ENCODE measurements around the gene ATOX1. TPM values are rescaled to one million over a fixed set of nuclear protein-coding genes. Genes with fewer than 3 reads are reported as not detected.

ATOX1 gene
- total RNA-seq, 2 experiments from 2014 or later: 58.2 to 92.5 TPM

DNA sequence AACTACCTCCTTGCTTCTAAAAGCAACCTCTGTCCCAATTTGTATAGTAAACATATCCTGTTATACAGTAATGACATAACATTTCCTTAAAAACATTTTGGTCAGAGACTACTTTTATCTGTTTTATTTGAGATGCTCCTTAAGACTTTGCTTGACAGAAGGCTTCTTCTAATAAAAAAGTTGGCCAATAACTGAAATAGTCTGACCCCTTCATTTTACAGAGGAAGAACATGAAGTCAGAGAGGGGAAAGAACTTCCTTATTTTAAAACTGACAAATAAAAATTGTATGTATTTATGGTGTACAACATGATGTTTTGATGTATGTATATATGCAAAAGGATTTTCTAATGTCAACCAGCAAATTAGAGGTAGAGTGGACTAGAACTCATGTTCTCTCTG is 35.9 kb downstream of the ATOX1 start:
- Histone ChIP-seq H3K9me3 (ENCODE audit: low read length) (no peaks in the 10 kb centered on the region), H3K79me2 (ENCODE audit: insufficient read depth, low read depth, low read length) (no peaks in the 10 kb centered on the region), H3K27ac (ENCODE audit: low read depth, low read length, poor library complexity, severe bottlenecking) (no peak overlapping the region), H3K4me2 (ENCODE audit: low read length) (no peak overlapping the region), H3K4me3 (ENCODE audit: low read depth, low read length, poor library complexity, severe bottlenecking) (no peak overlapping the region), H2AFZ (ENCODE audit: low read length) (no peak overlapping the region), H4K20me1 (ENCODE audit: insufficient read depth, low read length) (no peaks in the 10 kb centered on the region), H3K9me2 (ENCODE audit: insufficient read depth, low read length) (no peaks in the 10 kb centered on the region), H3K4me1 (ENCODE audit: insufficient read depth, low read length, poor library complexity, severe bottlenecking) (no peaks in the 10 kb centered on the region), H3K36me3 (ENCODE audit: insufficient read depth, low read length) (no peaks in the 10 kb centered on the region)
- POLR2A ChIA-PET: interaction anchor here (0.6 to 0.7 kb wide), 2 partner anchors 35 to 96 kb away, joined by 3 read pairs; no protein-coding TSS in a partner anchor
- CTCF ChIA-PET (ENCODE audit: unreplicated experiment): interaction anchor here (0.6 kb wide), 1 partner anchor 18 kb away, joined by 4 read pairs; no protein-coding TSS in a partner anchor
- no TSS peak for BruUV-seq (replicated peaks)
- TF ChIP-seq EZH2phosphoT487 (IDR thresholded peaks at IDR 0.05; ENCODE audit: borderline replicate concordance, low read depth, low read length) (no peak), CTCF (conservative IDR thresholded peaks at IDR 0.05; ENCODE audit: low read length) (no peak)
- no peak for DNase-seq (ENCODE audit: low spot score)
- intact Hi-C loops (cut with micrococcal nuclease; ENCODE audit: unreplicated experiment): no loop called here

GRCh38 chr5:151721812-151722391 is 36.5 kb downstream of the ATOX1 start:
- POLR2A ChIA-PET: interaction anchor here (0.6 to 2.5 kb wide), 3 partner anchors 18 to 95 kb away, joined by 3 to 10 read pairs (median 3); no protein-coding TSS in a partner anchor
- no peak overlapping the region for H3K4me2 ChIP-seq (ENCODE audit: low read length)
- BruUV-seq (replicated peaks): no TSS peak
- H3K36me3 ChIP-seq (ENCODE audit: insufficient read depth, low read length): no peaks in the 10 kb centered on the region
- H3K9me3 ChIP-seq (ENCODE audit: low read length): no peaks in the 10 kb centered on the region
- no peak overlapping the region for H3K27ac ChIP-seq (ENCODE audit: low read depth, low read length, poor library complexity, severe bottlenecking)
- H3K9me2 ChIP-seq (ENCODE audit: insufficient read depth, low read length): no peaks in the 10 kb centered on the region
- no peak for DNase-seq (ENCODE audit: low spot score)
- H3K4me3 ChIP-seq (ENCODE audit: low read depth, low read length, poor library complexity, severe bottlenecking): no peak overlapping the region
- no peaks in the 10 kb centered on the region for H4K20me1 ChIP-seq (ENCODE audit: insufficient read depth, low read length)
- intact Hi-C loops (cut with micrococcal nuclease; ENCODE audit: unreplicated experiment): no loop called here
- H2AFZ ChIP-seq (ENCODE audit: low read length): no peak overlapping the region
- H3K4me1 ChIP-seq (ENCODE audit: insufficient read depth, low read length, poor library complexity, severe bottlenecking): no peaks in the 10 kb centered on the region
- CTCF ChIA-PET (ENCODE audit: unreplicated experiment): interaction anchor here (0.6 to 1.5 kb wide), 2 partner anchors 10 to 19 kb away, joined by 3 to 4 read pairs; no protein-coding TSS in a partner anchor
- H3K79me2 ChIP-seq (ENCODE audit: insufficient read depth, low read depth, low read length): no peaks in the 10 kb centered on the region
- TF ChIP-seq CTCF (conservative IDR thresholded peaks at IDR 0.05; ENCODE audit: low read length): no peak
- TF ChIP-seq EZH2phosphoT487 (IDR thresholded peaks at IDR 0.05; ENCODE audit: borderline replicate concordance, low read depth, low read length): no peak

DNA sequence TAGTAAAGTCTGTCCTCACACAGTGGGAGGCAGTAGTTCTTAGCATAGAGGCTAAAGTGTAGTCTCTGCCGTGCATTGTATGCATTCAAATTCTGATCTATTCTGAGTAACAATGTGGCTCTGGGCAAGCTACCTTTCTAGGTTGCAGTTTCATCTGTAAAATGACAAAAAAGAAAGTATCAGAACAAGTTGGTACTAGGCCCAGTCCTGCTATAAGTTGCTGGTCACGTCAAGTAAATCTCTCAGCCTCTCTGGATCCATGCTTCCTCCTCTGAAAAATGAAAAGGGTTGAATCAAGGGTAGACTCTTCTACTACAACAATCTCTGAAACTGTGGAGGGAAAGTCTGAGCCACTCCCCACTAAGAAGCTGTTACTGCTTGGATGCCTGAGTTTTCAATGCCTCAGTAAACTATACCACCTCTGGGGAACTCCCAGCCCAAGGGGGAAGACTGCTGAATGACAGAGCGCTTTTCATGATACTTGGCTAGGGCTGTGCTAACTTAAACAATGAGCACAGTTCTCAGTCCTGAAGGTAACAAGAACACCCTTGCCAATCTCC is 37.3 kb downstream of the ATOX1 start:
- Histone ChIP-seq H2AFZ (ENCODE audit: low read length) (no peak overlapping the region), H4K20me1 (ENCODE audit: insufficient read depth, low read length) (no peaks in the 10 kb centered on the region), H3K9me2 (ENCODE audit: insufficient read depth, low read length) (no peaks in the 10 kb centered on the region), H3K4me1 (ENCODE audit: insufficient read depth, low read length, poor library complexity, severe bottlenecking) (no peaks in the 10 kb centered on the region), H3K27ac (ENCODE audit: low read depth, low read length, poor library complexity, severe bottlenecking) (no peak overlapping the region), H3K79me2 (ENCODE audit: insufficient read depth, low read depth, low read length) (no peaks in the 10 kb centered on the region), H3K4me2 (ENCODE audit: low read length) (no peak overlapping the region), H3K4me3 (ENCODE audit: low read depth, low read length, poor library complexity, severe bottlenecking) (no peak overlapping the region), H3K9me3 (ENCODE audit: low read length) (no peaks in the 10 kb centered on the region), H3K36me3 (ENCODE audit: insufficient read depth, low read length) (no peaks in the 10 kb centered on the region)
- DNase-seq (ENCODE audit: low spot score): no peak
- CTCF ChIA-PET (ENCODE audit: unreplicated experiment): interaction anchor here (0.9 to 1.5 kb wide), 2 partner anchors 9 to 69 kb away, joined by 3 read pairs; no protein-coding TSS in a partner anchor
- POLR2A ChIA-PET: interaction anchor here (0.7 to 2.5 kb wide), 3 partner anchors 17 to 63 kb away, joined by 4 to 10 read pairs (median 4); no protein-coding TSS in a partner anchor
- no peak for TF ChIP-seq EZH2phosphoT487 (IDR thresholded peaks at IDR 0.05; ENCODE audit: borderline replicate concordance, low read depth, low read length)
- no peak for TF ChIP-seq CTCF (conservative IDR thresholded peaks at IDR 0.05; ENCODE audit: low read length)
- intact Hi-C loops (cut with micrococcal nuclease; ENCODE audit: unreplicated experiment): no loop called here
- BruUV-seq (replicated peaks): no TSS peak

Data from OCI-LY7 (cell line).